K562 treated with DMSO at 1 percent for 12 hours (cell line): ENCODE measurements around the gene PAX3. TPM values are rescaled to one million over a fixed set of nuclear protein-coding genes. Genes with fewer than 3 reads are reported as not detected.

Experiments used
- total RNA-seq: library from RNA; unstranded; fragments of 300-600 nt; gene quantifications from 2 replicates; pipeline ENCODE4 v1.2.3, GENCODE V29; 2022; ENCODE audit not compliant: insufficient read depth

The PAX3 gene
- not detected in 2 replicates for total RNA-seq

GRCh38 chr2:222298311-222299150 is at the start of gene PAX3:
TSS of gene PAX3 (minus strand) at chr2:222298998. CDS start at chr2:222298615, 383 bp downstream.

Other genes starting within 250 kb of the PAX3 start
- not detected in 2 replicates for gene SGPP2, start 125.5 kb upstream of the PAX3 start, total RNA-seq